Measurements from ENCODE around the gene PLCB1.

DNA sequence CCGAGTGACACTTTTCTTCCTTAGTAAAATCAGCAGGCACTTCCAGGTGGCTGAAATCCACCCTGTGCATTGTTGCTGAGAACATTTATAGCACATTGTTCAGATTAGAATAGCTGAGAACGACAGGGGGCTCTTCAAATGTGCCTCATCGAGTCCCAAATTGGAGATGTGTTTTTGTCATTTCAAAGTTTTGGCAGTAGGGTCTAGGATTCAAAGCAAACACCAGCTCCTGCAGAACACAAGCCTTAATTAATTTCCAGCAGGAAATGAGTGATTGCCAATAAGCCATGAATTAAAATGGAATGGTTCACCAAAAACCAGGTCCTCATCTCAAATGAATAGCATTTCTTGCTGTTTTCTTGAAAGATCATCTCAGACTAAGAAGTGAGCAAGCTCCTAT lies 171.6 kb downstream of the PLCB1 start:
- TF ChIP-seq POLR2A (IDR thresholded peaks at IDR 0.05; ENCODE audit: low read depth) = no peak
- TF ChIP-seq, protein P1, sequence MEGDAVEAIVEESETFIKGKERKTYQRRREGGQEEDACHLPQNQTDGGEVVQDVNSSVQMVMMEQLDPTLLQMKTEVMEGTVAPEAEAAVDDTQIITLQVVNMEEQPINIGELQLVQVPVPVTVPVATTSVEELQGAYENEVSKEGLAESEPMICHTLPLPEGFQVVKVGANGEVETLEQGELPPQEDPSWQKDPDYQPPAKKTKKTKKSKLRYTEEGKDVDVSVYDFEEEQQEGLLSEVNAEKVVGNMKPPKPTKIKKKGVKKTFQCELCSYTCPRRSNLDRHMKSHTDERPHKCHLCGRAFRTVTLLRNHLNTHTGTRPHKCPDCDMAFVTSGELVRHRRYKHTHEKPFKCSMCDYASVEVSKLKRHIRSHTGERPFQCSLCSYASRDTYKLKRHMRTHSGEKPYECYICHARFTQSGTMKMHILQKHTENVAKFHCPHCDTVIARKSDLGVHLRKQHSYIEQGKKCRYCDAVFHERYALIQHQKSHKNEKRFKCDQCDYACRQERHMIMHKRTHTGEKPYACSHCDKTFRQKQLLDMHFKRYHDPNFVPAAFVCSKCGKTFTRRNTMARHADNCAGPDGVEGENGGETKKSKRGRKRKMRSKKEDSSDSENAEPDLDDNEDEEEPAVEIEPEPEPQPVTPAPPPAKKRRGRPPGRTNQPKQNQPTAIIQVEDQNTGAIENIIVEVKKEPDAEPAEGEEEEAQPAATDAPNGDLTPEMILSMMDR (IDR thresholded peaks at IDR 0.05) = no peak

Measured in esophagus muscularis mucosa (tissue), 3 donors.